Upper lobe of left lung (tissue), 4 donors: ENCODE results near the gene IFRD1.

Experiments
- EP300 ChIP-seq, 4 donors: sonication (generic); formaldehyde crosslinking; IDR thresholded peaks; one replicate each; pipeline ENCODE4 v1.5.1; 2017; ENCODE audit warnings: antibody characterized with exemption in 4 of 4, control low read depth in 2 of 4
- POLR2A ChIP-seq, 4 donors: fragments of 450-650 bp; IDR thresholded peaks; one replicate each; pipeline ENCODE4 v1.5.1; 2016 to 2017; ENCODE audit warnings: antibody characterized with exemption in 4 of 4, mild to moderate bottlenecking in 2 of 4
- POLR2AphosphoS5 ChIP-seq, 2 donors: sonication (generic); formaldehyde crosslinking; IDR thresholded peaks; one replicate each; pipeline ENCODE4 v1.5.1; 2017; ENCODE audit warnings: antibody characterized with exemption in 2 of 2
- TF ChIP-seq, protein P1 (sequence below), 6 experiments: fragments of 450-650 bp in 4 of 6; fragments of 200-600 bp in 2 of 6; sonication (generic) in 2 of 6; IDR thresholded peaks; one replicate each; pipeline ENCODE4 v1.5.1; 2016 to 2019; ENCODE audit warnings: antibody characterized with exemption in 6 of 6

DNA sequence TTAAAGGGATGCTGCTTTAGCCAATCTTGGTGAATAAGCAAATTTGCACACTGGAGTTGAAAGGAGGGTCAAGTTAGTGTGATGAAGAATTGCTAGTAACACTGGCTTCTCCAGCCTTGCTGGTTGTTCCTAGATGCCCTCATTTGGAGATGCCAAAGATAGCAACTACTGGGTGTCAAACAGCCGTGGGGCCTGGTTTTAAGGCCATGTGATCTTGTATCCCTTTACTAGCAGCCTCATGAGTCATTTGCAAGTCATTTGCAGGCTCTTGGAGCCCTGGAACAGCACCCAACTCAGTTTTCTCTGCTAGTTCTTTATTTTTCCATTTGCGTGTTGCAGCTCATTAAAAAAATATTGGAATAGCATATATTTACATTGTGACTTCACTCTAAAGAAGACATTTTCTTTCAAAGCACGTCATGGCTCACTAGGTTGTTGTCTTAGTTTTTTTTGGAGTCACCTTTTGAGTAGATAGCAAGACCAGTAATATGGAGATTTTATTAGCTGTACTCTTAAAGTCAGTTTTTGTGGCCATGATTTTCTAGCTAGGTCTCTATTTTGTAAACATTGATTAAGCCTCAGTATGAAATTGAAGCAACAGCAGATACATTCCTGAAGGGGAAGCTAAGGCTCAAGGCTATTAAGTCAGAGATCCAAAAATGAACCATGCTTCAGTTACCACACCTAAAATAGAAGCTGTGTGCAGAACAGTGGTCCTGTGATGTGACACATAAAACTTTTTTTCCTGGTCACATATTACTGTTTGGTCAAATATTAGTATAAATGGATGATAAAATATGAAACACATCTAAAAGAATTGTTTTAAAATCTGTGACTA is 31.8 kb downstream of the IFRD1 start:
- TF ChIP-seq, protein P1, sequence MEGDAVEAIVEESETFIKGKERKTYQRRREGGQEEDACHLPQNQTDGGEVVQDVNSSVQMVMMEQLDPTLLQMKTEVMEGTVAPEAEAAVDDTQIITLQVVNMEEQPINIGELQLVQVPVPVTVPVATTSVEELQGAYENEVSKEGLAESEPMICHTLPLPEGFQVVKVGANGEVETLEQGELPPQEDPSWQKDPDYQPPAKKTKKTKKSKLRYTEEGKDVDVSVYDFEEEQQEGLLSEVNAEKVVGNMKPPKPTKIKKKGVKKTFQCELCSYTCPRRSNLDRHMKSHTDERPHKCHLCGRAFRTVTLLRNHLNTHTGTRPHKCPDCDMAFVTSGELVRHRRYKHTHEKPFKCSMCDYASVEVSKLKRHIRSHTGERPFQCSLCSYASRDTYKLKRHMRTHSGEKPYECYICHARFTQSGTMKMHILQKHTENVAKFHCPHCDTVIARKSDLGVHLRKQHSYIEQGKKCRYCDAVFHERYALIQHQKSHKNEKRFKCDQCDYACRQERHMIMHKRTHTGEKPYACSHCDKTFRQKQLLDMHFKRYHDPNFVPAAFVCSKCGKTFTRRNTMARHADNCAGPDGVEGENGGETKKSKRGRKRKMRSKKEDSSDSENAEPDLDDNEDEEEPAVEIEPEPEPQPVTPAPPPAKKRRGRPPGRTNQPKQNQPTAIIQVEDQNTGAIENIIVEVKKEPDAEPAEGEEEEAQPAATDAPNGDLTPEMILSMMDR (IDR thresholded peaks at IDR 0.05) = no peak
- TF ChIP-seq POLR2AphosphoS5 (IDR thresholded peaks at IDR 0.05) (no peak), EP300 (IDR thresholded peaks at IDR 0.05) (no peak), POLR2A (IDR thresholded peaks at IDR 0.05) (no peak)
